Measurements from ENCODE around the gene CXorf66. TPM values are rescaled to one million over a fixed set of nuclear protein-coding genes. Genes with fewer than 3 reads are reported as not detected.
"Not testable (repeated sequence)": the region's sequence is repeated elsewhere in the genome, so short reads cannot be mapped to it uniquely, and the experiment has no call there.

The CXorf66 gene
- total RNA-seq, 1 donor from 2014 or later = not detected

DNA sequence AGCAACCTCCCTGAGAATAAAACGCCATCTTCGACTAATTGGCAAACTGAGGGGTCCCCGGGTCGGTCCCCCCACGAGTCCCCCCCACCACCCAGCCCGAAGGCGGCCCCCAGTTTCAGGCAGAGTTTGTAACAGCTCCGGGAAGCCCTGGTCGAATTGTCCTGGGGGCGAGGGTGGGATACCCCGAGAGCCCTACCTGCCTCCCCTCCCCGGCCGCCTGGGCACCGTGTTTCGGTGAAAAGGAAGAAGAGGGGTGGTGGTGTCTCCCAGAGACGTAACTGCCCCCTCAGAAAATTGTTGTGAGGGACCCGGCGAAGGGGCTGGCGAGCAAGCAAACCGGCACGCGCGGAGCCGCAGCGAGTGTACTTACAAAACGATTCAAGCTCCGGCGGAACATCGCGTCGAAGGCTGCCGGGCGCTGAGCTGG lies 33.7 kb downstream of the CXorf66 start:
- peak; percentile 61 for DNase-seq (ENCODE audit: missing footprints)
- ATAC-seq = no peak
- intact Hi-C loops (cut with DNase I) = loop anchor here (2.0 kb wide), 1 partner anchor 103 kb away; no protein-coding TSS in a partner anchor

DNA sequence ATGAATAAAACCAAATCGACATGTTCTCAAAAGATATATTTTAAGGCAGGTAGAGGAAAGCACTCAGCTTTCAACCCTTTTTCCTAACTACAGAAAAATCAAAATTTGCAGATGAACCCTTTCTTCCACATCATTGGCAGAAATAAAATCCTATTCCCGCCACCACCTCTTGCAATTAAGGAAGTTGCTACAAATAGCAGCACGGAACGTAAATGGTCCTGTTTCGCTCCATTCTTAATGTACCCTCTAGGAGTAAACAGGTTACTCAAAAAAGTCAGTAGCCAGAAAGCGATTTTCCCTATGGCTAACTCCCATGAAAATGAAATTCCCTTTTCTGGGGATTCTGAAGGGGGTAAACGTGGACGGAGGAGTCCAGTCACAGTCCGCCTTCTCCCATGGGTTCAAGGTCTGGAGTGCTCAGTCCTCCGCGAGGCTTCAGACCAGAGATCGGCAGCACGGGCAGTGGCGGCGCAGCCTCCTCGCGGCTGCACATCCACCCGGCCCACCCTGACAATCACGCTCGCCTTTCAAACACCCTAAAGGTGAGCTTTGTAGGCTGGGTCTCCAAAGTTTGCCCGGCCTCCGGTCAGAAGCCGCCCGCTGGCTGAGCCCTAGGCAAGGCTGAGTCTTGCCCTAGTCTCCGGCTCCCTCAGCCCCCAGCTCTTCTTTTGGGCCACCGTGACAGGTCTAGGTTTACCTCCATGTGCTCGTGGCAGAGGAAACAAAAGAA lies 34.2 kb downstream of the CXorf66 start:
- ATAC-seq (no peak), DNase-seq (ENCODE audit: missing footprints) (peak; percentile 46)
- intact Hi-C loops (cut with DNase I) = no loop called here

DNA sequence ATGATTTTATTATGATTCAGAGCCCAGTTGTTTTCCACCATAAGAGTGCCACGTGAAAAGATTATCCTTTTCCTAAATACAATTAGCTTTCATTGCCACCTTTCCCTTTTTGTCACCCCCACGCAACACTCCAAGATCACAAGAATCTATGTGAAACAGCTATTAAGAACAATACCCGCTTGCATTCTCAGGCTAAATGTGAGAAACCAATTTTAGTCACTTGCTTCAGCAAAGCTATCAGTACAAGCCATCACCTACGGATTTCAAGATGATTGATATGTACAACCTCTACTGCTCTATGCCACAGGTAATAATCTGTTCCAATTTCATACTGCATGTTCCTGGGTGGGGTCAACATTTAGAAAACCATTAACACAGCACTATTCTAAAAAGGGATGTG lies 34.9 kb downstream of the CXorf66 start:
- intact Hi-C loops (cut with DNase I) = no loop called here
- ATAC-seq = no peak
- no peak for DNase-seq (ENCODE audit: missing footprints)

DNA sequence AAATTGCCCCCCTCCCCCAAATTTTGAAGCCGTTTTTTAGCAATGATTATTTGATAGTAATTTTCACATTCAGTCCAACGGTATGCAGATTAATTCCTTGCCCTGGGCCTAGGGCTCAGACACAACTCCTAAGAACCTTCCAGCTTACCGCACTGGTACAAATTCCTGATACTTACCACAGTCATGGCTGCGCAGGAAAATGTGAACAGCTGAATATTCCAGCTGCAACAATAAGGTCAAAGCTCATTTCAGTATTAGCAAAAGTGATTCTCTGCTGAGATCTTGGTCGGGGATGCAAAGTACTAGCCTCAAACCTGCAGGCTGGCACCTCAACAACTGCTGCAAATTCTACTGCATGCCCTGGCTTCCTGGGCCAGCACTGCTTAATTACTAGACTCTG lies 35.4 kb downstream of the CXorf66 start:
- intact Hi-C loops (cut with DNase I) = no loop called here
- no peak for ATAC-seq
- DNase-seq (ENCODE audit: missing footprints) = no peak

DNA sequence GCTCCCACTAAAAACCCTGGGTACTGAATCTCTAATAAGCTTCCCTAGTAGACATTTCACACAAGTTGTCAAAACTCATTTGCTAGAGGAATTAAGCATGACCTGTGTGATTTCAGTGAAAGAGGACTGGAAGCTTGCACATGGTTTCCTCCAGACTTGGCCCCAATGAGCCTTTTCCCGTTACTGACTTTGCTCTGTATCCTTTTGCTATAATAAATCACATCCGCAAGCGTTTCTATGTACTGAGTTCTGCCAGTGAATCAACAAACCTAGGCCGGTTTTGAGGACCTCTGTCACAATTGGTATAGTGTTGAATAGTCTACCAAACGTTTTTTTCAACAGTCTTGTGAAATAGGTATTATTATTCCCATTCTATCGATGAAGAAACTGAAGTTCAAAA lies 40.6 kb downstream of the CXorf66 start:
- intact Hi-C loops (cut with DNase I) = no loop called here
- DNase-seq (ENCODE audit: missing footprints) = no peak
- ATAC-seq = no peak

DNA sequence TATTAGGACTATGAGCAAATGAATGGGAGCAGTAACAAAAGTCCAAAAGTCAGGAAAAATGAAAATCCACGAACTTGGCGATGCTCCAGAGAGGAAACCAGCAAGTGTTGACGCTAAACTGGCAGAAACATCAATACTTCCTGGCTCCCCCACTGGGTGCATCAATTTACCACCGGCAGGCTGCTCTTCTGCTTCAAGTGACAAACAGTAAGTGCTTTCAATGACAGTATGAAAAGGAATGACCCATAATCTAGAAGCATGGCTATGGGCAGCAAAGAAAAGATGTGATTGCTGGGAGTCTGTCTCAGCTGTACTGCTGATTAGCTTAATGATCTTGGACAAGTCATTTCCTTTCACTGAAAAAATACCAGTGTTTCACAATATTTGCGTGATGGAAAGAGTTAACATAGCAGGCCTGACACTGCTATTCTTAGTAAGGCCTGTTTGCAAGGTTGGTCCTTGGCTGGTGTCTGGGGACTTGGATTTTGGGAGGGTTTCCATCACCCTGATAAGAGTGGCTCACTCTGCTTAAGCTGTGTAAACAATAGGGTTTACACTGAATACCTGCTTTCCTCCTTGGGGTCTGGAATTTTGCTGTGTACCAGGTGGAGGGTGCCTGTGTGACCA lies 41.1 kb downstream of the CXorf66 start:
- ATAC-seq (no peak), DNase-seq (ENCODE audit: missing footprints) (no peak)
- intact Hi-C loops (cut with DNase I) = no loop called here

DNA sequence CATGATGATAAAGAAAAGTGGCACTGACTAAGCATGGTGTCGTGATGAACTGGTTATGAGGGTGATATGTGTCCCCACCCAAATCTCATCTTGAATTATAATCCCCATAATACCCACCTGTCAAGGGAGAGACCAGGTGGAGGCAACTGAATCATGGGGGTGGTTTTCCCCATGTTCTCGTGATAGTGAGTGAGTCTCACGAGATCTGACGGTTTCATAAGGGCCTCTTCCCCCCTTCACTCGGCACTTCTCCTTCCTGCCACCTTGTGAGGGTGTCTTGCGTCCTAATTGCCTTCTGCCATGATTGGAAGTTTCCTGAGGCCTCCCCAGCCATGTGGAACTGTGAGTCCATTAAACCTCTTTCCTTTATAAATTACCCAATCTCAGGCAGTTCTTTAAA lies 44.2 kb downstream of the CXorf66 start:
- ATAC-seq; DNase-seq (ENCODE audit: missing footprints); intact Hi-C loops (cut with DNase I): not testable (repeated sequence)

DNA sequence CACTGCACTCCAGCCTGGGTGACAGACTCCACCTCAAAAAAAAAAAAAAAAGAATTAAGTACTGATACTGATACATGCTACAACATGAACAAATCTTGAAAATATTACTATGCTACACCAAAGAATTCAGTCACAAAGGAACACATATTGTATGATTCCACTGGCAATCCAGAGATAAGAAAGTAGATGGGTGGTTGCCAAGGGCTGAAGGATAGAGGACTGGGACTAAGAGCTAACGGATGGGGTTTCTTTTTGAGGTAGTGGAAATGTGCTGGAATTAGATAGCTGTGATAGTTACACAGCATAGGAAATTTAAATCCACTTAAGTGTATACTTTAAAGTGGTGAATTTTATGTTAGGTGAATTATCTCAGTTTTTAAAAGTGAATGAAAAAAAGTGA lies 45.0 kb downstream of the CXorf66 start:
- no peak for ATAC-seq
- no peak for DNase-seq (ENCODE audit: missing footprints)
- intact Hi-C loops (cut with DNase I) = no loop called here

DNA sequence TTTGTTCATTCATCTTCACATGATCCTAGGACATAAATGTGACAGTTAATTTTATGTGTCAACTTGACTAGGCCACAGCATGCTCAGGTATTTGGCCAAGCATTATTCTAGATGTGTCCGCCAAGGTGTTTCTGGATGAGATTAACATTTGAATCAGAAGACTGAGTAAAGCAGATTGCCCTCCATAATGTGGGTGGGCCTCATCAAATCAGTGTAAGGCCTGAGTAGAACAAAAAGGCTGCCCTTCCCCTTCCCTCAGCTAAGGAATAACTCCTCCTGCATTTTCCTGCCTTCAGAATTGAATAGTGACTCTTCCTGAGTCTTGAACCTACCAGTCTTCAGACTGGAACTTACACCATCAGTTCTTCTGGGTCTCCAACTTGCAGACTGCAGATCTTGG lies 50.9 kb downstream of the CXorf66 start:
- intact Hi-C loops (cut with DNase I) = no loop called here
- DNase-seq (ENCODE audit: missing footprints) (no peak), ATAC-seq (no peak)

DNA sequence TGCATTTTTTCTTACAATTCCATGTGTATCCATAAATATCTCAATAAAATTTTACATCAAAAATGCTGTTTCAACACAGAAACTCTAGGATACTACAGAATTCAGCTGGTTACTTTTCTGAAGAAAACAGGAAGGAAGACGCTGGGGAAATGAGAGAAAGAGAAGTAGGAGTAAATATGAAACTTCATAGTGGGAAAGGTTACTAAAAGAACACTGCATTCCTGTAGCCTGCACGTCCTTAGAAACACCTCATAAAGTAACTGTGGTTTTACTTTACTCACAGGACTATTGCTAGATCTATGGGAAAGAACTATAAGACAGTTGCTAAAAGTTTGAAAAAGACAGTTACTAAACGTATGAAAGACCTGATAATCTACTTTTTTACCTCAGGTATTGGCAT lies 55.6 kb downstream of the CXorf66 start:
- DNase-seq (ENCODE audit: missing footprints) (no peak), ATAC-seq (no peak)
- intact Hi-C loops (cut with DNase I) = no loop called here

DNA sequence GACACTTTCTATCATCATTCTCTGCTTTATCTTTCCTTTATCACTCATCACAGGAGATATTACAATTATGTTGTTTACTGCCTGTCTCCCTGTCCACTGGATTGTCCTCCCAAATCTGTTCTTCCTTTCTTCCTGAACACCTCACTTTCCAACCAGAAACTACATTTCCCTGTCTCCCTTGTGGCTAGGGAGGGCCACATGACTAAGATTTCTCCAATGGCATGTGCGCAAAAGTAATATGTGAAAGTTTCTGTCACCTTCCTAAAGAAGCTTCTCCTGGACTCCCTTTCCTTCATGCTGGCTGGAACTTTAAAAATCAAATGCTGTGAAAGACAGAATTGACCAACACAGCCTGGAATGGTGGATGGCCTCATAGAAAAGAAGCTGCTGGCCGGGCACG lies 58.2 kb downstream of the CXorf66 start:
- intact Hi-C loops (cut with DNase I) = no loop called here
- DNase-seq (ENCODE audit: missing footprints) = no peak

DNA sequence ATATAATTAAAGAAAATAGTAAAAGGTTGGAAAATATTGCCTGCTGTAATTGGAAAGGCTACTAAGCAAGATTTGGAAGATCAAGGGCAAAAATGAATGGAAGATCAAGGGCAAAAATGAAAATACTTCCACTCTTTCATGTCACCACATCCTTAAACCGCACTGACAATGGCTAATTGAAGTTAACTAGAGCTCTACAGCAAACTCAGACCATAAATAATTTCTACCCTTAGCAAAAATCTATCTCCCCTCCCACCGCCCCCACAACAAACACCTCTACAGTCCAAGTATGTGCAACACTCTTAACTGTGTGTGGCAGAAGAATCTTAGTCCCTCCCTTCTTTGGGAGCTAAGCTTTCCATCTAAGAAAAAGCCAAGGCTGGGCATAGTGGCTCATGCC lies 59.6 kb downstream of the CXorf66 start:
- intact Hi-C loops (cut with DNase I) = no loop called here
- ATAC-seq = no peak
- DNase-seq (ENCODE audit: missing footprints) = no peak

More for the DNA sequence above, 58.2 kb downstream of the CXorf66 start:
- ATAC-seq = no peak

Small RNA genes within 50 kb of the gene (microRNA-seq; reads per million reads assigned to microRNA genes)
- 49.9 reads per million, percentile 44 among the genes with 10 or more reads in this experiment for gene MIR505

Other genes with a start within 250 kb of the CXorf66 start
- 6.0 TPM for gene ATP11C, start 32.5 kb downstream of the CXorf66 start, total RNA-seq